ENCODE results near the gene RGS14.

RGS14 gene

GRCh38 chr5:177351392-177352329, 6.1 kb upstream of the RGS14 start, which contains the start of gene LMAN2:
Gene LMAN2 (minus strand): TSS chr5:177351668. CDS start chr5:177351647, 21 bp downstream.
- TF ChIP-seq EZH2 (optimal IDR thresholded peaks at IDR 0.05; ENCODE audit: low read depth, low read length) (no peak), EZH2phosphoT487 (IDR thresholded peaks at IDR 0.05; ENCODE audit: low read length) (no peak), CTCF (IDR thresholded peaks at IDR 0.05; ENCODE audit: low read length) (no peak)
- 0 out of 2 replicates have a peak, but pooled peaks cover 7% of the 10 kb centered on the region for H3F3A ChIP-seq (ENCODE audit: insufficient read depth, low read length)
- peaks cover 48% of the 10 kb centered on the region for H3K79me2 ChIP-seq (ENCODE audit: low read length)
- peak within 1 kb of the TSS; percentile 90 for H3K9ac ChIP-seq (ENCODE audit: low read length)
- H2AFZ ChIP-seq (ENCODE audit: low read length), result peak within 1 kb of the TSS; percentile 99
- no peaks in the 10 kb centered on the region for H4K20me1 ChIP-seq (ENCODE audit: insufficient read depth, low read length)
- H3K4me3 ChIP-seq (ENCODE audit: low read length), result peak within 1 kb of the TSS; percentile 99
- no peaks in the 10 kb centered on the region for H3K36me3 ChIP-seq (replicated peaks; ENCODE audit: insufficient read depth, low read length)
- H3K4me2 ChIP-seq (ENCODE audit: low read depth, low read length), result peak within 1 kb of the TSS; percentile 94
- H3K9me2 ChIP-seq (replicated peaks; ENCODE audit: insufficient read depth, low read length), result no peaks in the 10 kb centered on the region
- DNase-seq, result peak; percentile 96
- H3K27me3 ChIP-seq (replicated peaks; ENCODE audit: insufficient read depth, low read length), result no peaks in the 10 kb centered on the region
- peak within 1 kb of the TSS; percentile 91 for H3K27ac ChIP-seq (ENCODE audit: low read length)
- H3K4me1 ChIP-seq (ENCODE audit: low read length), result peaks cover 30% of the 10 kb centered on the region
- H3K9me3 ChIP-seq (replicated peaks; ENCODE audit: insufficient read depth, low read length), result no peaks in the 10 kb centered on the region

GRCh38 chr5:177353093-177353492, 4.6 kb upstream of the RGS14 start:
- H3K79me2 ChIP-seq (ENCODE audit: low read length), result peaks cover 37% of the 10 kb centered on the region
- H3K27ac ChIP-seq (ENCODE audit: low read length), result no peak overlapping the region
- no peak overlapping the region for H3K9ac ChIP-seq (ENCODE audit: low read length)
- H4K20me1 ChIP-seq (ENCODE audit: insufficient read depth, low read length), result no peaks in the 10 kb centered on the region
- H3K9me3 ChIP-seq (replicated peaks; ENCODE audit: insufficient read depth, low read length), result no peaks in the 10 kb centered on the region
- peaks cover 7% of the 10 kb centered on the region; the same call in 1 of the 2 replicates for H3F3A ChIP-seq (ENCODE audit: insufficient read depth, low read length)
- no peak overlapping the region for H3K4me2 ChIP-seq (ENCODE audit: low read depth, low read length)
- H3K36me3 ChIP-seq (replicated peaks; ENCODE audit: insufficient read depth, low read length), result no peaks in the 10 kb centered on the region
- no peaks in the 10 kb centered on the region for H3K9me2 ChIP-seq (replicated peaks; ENCODE audit: insufficient read depth, low read length)
- no peaks in the 10 kb centered on the region for H3K27me3 ChIP-seq (replicated peaks; ENCODE audit: insufficient read depth, low read length)
- no peak overlapping the region for H3K4me3 ChIP-seq (ENCODE audit: low read length)
- peaks cover 39% of the 10 kb centered on the region for H3K4me1 ChIP-seq (ENCODE audit: low read length)
- TF ChIP-seq EZH2phosphoT487 (IDR thresholded peaks at IDR 0.05; ENCODE audit: low read length), result no peak
- no peak for TF ChIP-seq CTCF (IDR thresholded peaks at IDR 0.05; ENCODE audit: low read length)
- TF ChIP-seq EZH2 (optimal IDR thresholded peaks at IDR 0.05; ENCODE audit: low read depth, low read length), result no peak
- H2AFZ ChIP-seq (ENCODE audit: low read length), result no peak overlapping the region
- no peak for DNase-seq

GRCh38 chr5:177354256-177354655, 3.5 kb upstream of the RGS14 start:
- TF ChIP-seq CTCF (IDR thresholded peaks at IDR 0.05; ENCODE audit: low read length) (no peak), EZH2 (optimal IDR thresholded peaks at IDR 0.05; ENCODE audit: low read depth, low read length) (no peak), EZH2phosphoT487 (IDR thresholded peaks at IDR 0.05; ENCODE audit: low read length) (no peak)
- H3K4me3 ChIP-seq (ENCODE audit: low read length), result no peak overlapping the region
- no peak overlapping the region for H3K9ac ChIP-seq (ENCODE audit: low read length)
- no peaks in the 10 kb centered on the region for H3K9me2 ChIP-seq (replicated peaks; ENCODE audit: insufficient read depth, low read length)
- H3K27me3 ChIP-seq (replicated peaks; ENCODE audit: insufficient read depth, low read length), result no peaks in the 10 kb centered on the region
- peaks cover 42% of the 10 kb centered on the region for H3K4me1 ChIP-seq (ENCODE audit: low read length)
- no peaks in the 10 kb centered on the region for H3K9me3 ChIP-seq (replicated peaks; ENCODE audit: insufficient read depth, low read length)
- H3F3A ChIP-seq (ENCODE audit: insufficient read depth, low read length), result peaks cover 7% of the 10 kb centered on the region; the same call in 1 of the 2 replicates
- DNase-seq, result no peak
- H2AFZ ChIP-seq (ENCODE audit: low read length), result no peak overlapping the region
- H3K27ac ChIP-seq (ENCODE audit: low read length), result no peak overlapping the region
- no peaks in the 10 kb centered on the region for H3K36me3 ChIP-seq (replicated peaks; ENCODE audit: insufficient read depth, low read length)
- peaks cover 37% of the 10 kb centered on the region for H3K79me2 ChIP-seq (ENCODE audit: low read length)
- no peaks in the 10 kb centered on the region for H4K20me1 ChIP-seq (ENCODE audit: insufficient read depth, low read length)
- no peak overlapping the region for H3K4me2 ChIP-seq (ENCODE audit: low read depth, low read length)

All from MM.1S (cell line).